ENCODE results near the gene TP53INP2. TPM values are rescaled to one million over a fixed set of nuclear protein-coding genes. Genes with fewer than 3 reads are reported as not detected.

Gene TP53INP2
- total and polyA plus RNA-seq, 11 donors: 54.6 to 176 (median 93.7) TPM

- Histone ChIP-seq H3K9me3 (no peaks in the 10 kb centered on the region), H3K27ac (no peak overlapping the region), H3K36me3 (no peaks in the 10 kb centered on the region), H3K4me3 (no peak overlapping the region), H3K4me1 (peaks cover 0 to 8% (median 0%) of the 10 kb centered on the region in 12 donors), H3K27me3 (no peaks in the 10 kb centered on the region)
- no peak for TF ChIP-seq CTCF (IDR thresholded peaks at IDR 0.05)
- no peak for TF ChIP-seq POLR2A (IDR thresholded peaks at IDR 0.05)
- intact Hi-C loops (cut with DNase I): no loop called here
- DNase-seq (no peak), ATAC-seq (no peak)
- WGBS, 4 donors: 78 to 92% (median 86%) methylated on average over 3 of the region's 3 CpGs
Measured at GRCh38 chr20:34691838-34692237, 12.3 kb upstream of the TP53INP2 start.

- Histone ChIP-seq H3K4me1 (peaks cover 0 to 8% (median 0%) of the 10 kb centered on the region in 12 donors), H3K27me3 (no peaks in the 10 kb centered on the region), H3K36me3 (no peaks in the 10 kb centered on the region), H3K27ac (peak overlapping the region in 2 of 12 donors; percentile 20 to 54), H3K4me3 (no peak overlapping the region), H3K9me3 (no peaks in the 10 kb centered on the region)
- ATAC-seq (peak in 3 of 4 donors; percentile 60 to 87 (median 68)), DNase-seq (peak in 1 of 5 donors; percentile 66)
- TF ChIP-seq CTCF (IDR thresholded peaks at IDR 0.05) (no peak), POLR2A (IDR thresholded peaks at IDR 0.05) (no peak)
- 14 to 30% (median 25%) methylated on average over 4 of the region's 4 CpGs for WGBS, 4 donors
- intact Hi-C loops (cut with DNase I): no loop called here
Measured at GRCh38 chr20:34693414-34693813, 10.7 kb upstream of the TP53INP2 start.

GRCh38 chr20:34701405-34702085, 2.6 kb upstream of the TP53INP2 start:
- WGBS, 4 donors: 77 to 84% (median 81%) methylated on average over 6 of the region's 6 CpGs
- TF ChIP-seq CTCF (IDR thresholded peaks at IDR 0.05): no peak
- Histone ChIP-seq H3K27ac (no peak overlapping the region), H3K4me3 (no peak overlapping the region), H3K4me1 (peaks cover 0 to 26% (median 19%) of the 10 kb centered on the region in 12 donors), H3K9me3 (no peaks in the 10 kb centered on the region), H3K27me3 (peaks cover 0 to 5% (median 0%) of the 10 kb centered on the region in 9 donors), H3K36me3 (no peaks in the 10 kb centered on the region)
- DNase-seq (no peak), ATAC-seq (no peak)
- intact Hi-C loops (cut with DNase I): loop anchor here in 6 of 10 donors (10.0 kb wide), 6 partner anchors 117 to 397 kb away; partner anchors contain the start of genes AHCY (in 1 of the 6) and MAP1LC3A (in 1 of the 6)

- H3K36me3 ChIP-seq: no peaks in the 10 kb centered on the region
- intact Hi-C loops (cut with DNase I): loop anchor here in 6 of 10 donors (10.0 kb wide), 6 partner anchors 118 to 398 kb away; partner anchors contain the start of genes AHCY (in 1 of the 6) and MAP1LC3A (in 1 of the 6)
- H3K9me3 ChIP-seq: no peaks in the 10 kb centered on the region
- H3K4me3 ChIP-seq: peak overlapping the region in 5 of 12 donors; percentile 77 to 91 (median 87)
- DNase-seq (no peak), ATAC-seq (no peak)
- H3K27me3 ChIP-seq: peaks cover 0 to 5% (median 0%) of the 10 kb centered on the region in 9 donors
- H3K4me1 ChIP-seq: peaks cover 0 to 41% (median 27%) of the 10 kb centered on the region in 12 donors
- 40 to 55% (median 47%) methylated on average over 3 of the region's 3 CpGs for WGBS, 4 donors
- H3K27ac ChIP-seq: peak overlapping the region in 3 of 12 donors; percentile 92 to 100 (median 100)
- no peak for TF ChIP-seq POLR2A (IDR thresholded peaks at IDR 0.05)
- no peak for TF ChIP-seq CTCF (IDR thresholded peaks at IDR 0.05)
Measured at GRCh38 chr20:34703061-34703423, 1.1 kb upstream of the TP53INP2 start.
